Endodermal cell (in vitro differentiated cells): ENCODE data around the gene UBE2K. TPM values are rescaled to one million over a fixed set of nuclear protein-coding genes. Genes with fewer than 3 reads are reported as not detected.

ENCODE experiments used
- DNase-seq: peaks from one replicate; pipeline ENCODE4 v3.0.0-alpha.2; 2017
- H3K27ac ChIP-seq: 2 replicates; pipeline ENCODE4 v1.5.1; 2013; ENCODE audit warnings: mild to moderate bottlenecking, low read depth, low read length, moderate library complexity
- H3K27me3 ChIP-seq: 2 replicates; pipeline ENCODE4 v1.6.1; 2013; ENCODE audit warnings: mild to moderate bottlenecking, low read length, moderate library complexity; ENCODE audit not compliant: insufficient read depth, control insufficient read depth, poor library complexity, severe bottlenecking
- H3K36me3 ChIP-seq: 2 replicates; pipeline ENCODE4 v1.7.0; 2013; ENCODE audit warnings: mild to moderate bottlenecking, low read length, moderate library complexity; ENCODE audit not compliant: control insufficient read depth, insufficient read depth
- H3K4me1 ChIP-seq: one replicate; pipeline ENCODE4 v1.7.0; 2013; ENCODE audit warnings: low read length; ENCODE audit not compliant: control insufficient read depth, insufficient read depth
- H3K4me3 ChIP-seq: 2 replicates; pipeline ENCODE4 v1.5.1; 2013; ENCODE audit warnings: mild to moderate bottlenecking, low read length, moderate library complexity
- H3K9ac ChIP-seq: 2 replicates; pipeline ENCODE4 v1.6.1; 2013; ENCODE audit warnings: mild to moderate bottlenecking, low read length, moderate library complexity; ENCODE audit not compliant: poor library complexity, severe bottlenecking; ENCODE audit errors: extremely low read depth
- H3K9me3 ChIP-seq: 2 replicates; pipeline ENCODE4 v1.6.1; 2013; ENCODE audit warnings: mild to moderate bottlenecking, low read length, moderate library complexity; ENCODE audit not compliant: control insufficient read depth
- H3K27ac Mint-ChIP-seq: 2 replicates; pipeline ENCODE4 v1.8.0; 2020; ENCODE audit warnings: mixed read lengths
- H3K27me3 Mint-ChIP-seq: 2 replicates; pipeline ENCODE4 v1.8.0; 2021; ENCODE audit warnings: mild to moderate bottlenecking, mixed read lengths; ENCODE audit not compliant: insufficient read depth
- H3K36me3 Mint-ChIP-seq: 2 replicates; pipeline ENCODE4 v1.8.0; 2020; ENCODE audit warnings: low read depth, mixed read lengths
- H3K4me1 Mint-ChIP-seq: 2 replicates; pipeline ENCODE4 v1.8.0; 2020; ENCODE audit warnings: mixed read lengths
- H3K4me3 Mint-ChIP-seq: 2 replicates; pipeline ENCODE4 v1.8.0; 2020; ENCODE audit warnings: mild to moderate bottlenecking, moderate library complexity, mixed read lengths
- H3K9me3 Mint-ChIP-seq: 2 replicates; pipeline ENCODE4 v1.8.0; 2020; ENCODE audit warnings: mild to moderate bottlenecking, mixed read lengths
- CTCF ChIP-seq: fragments of 200-600 bp; sonication (generic); conservative IDR thresholded peaks from 2 replicates; pipeline ENCODE4 v1.5.0; 2021; ENCODE audit warnings: antibody characterized with exemption, mild to moderate bottlenecking
- WGBS, 2 experiments: methylation state at CpG; one replicate each; pipeline versions ENCODE4 v1.1.5 to v1.1.7; 2013; ENCODE audit warnings: missing lambda C conversion rate in 2 of 2, mixed read lengths in 1 of 2; ENCODE audit not compliant: insufficient coverage in 1 of 2, insufficient read length in 1 of 2; 5-methylcytosine and 5-hydroxymethylcytosine counted together
- total RNA-seq, 2 donors: library from RNA; stranded (reverse); fragmentation: NEBNext Ultra II Directional in 1 of 2; extraction: Animal tissue kit (Norgen Biotek cat#: 25700) in 1 of 2; gene quantifications; 2 replicates in 1 of 2; 3 replicates in 1 of 2; pipeline ENCODE4 v1.2.1, GENCODE V29; 2021

Gene UBE2K
- total RNA-seq, 2 donors from 2014 or later = 139 to 143 TPM

- Mint-ChIP-seq H3K36me3 (peaks cover 3% of the 10 kb centered on the region), H3K4me3 (no peak overlapping the region), H3K27ac (no peak overlapping the region), H3K9me3 (no peaks in the 10 kb centered on the region), H3K27me3 (no peaks in the 10 kb centered on the region), H3K4me1 (no peaks in the 10 kb centered on the region)
- peaks cover 3% of the 10 kb centered on the region for H3K36me3 ChIP-seq
- no peaks in the 10 kb centered on the region for H3K4me1 ChIP-seq
- WGBS, 2 experiments = 95 to 96% methylated on average over 6 of the region's 6 CpGs
- no peaks in the 10 kb centered on the region for H3K27me3 ChIP-seq
- no peak overlapping the region for H3K4me3 ChIP-seq
- H3K27ac ChIP-seq = no peak overlapping the region
- no peak for DNase-seq
- no peak for TF ChIP-seq CTCF
- no peak overlapping the region for H3K9ac ChIP-seq
- no peaks in the 10 kb centered on the region for H3K9me3 ChIP-seq
These were observed 40.5 kb upstream of the UBE2K start for GRCh38 chr4:39657465-39657864.

GRCh38 chr4:39658756-39659155 lies 39.2 kb upstream of the UBE2K start:
- Mint-ChIP-seq H3K4me3 (no peak overlapping the region), H3K36me3 (no peaks in the 10 kb centered on the region), H3K27ac (no peak overlapping the region), H3K9me3 (no peaks in the 10 kb centered on the region), H3K27me3 (no peaks in the 10 kb centered on the region), H3K4me1 (no peaks in the 10 kb centered on the region)
- no peak overlapping the region for H3K9ac ChIP-seq
- H3K4me1 ChIP-seq = no peaks in the 10 kb centered on the region
- H3K27ac ChIP-seq = no peak overlapping the region
- TF ChIP-seq CTCF = peak; percentile 31
- no peak for DNase-seq
- H3K9me3 ChIP-seq = no peaks in the 10 kb centered on the region
- H3K36me3 ChIP-seq = no peaks in the 10 kb centered on the region
- 92 to 93% methylated on average over 2 to 3 of the region's 3 CpGs for WGBS, 2 experiments
- H3K4me3 ChIP-seq = no peak overlapping the region
- H3K27me3 ChIP-seq = no peaks in the 10 kb centered on the region

- no peaks in the 10 kb centered on the region for H3K27me3 Mint-ChIP-seq
- WGBS, 2 experiments = 92 to 98% methylated on average over 5 to 6 of the region's 6 CpGs
- no peaks in the 10 kb centered on the region for H3K9me3 Mint-ChIP-seq
- H3K4me3 ChIP-seq = no peak overlapping the region
- no peaks in the 10 kb centered on the region for H3K36me3 ChIP-seq
- no peaks in the 10 kb centered on the region for H3K27me3 ChIP-seq
- H3K4me1 Mint-ChIP-seq = peaks cover 7% of the 10 kb centered on the region
- H3K4me1 ChIP-seq = no peaks in the 10 kb centered on the region
- H3K27ac Mint-ChIP-seq = no peak overlapping the region
- no peak for TF ChIP-seq CTCF
- DNase-seq = no peak
- no peak overlapping the region for H3K4me3 Mint-ChIP-seq
- no peak overlapping the region for H3K27ac ChIP-seq
- H3K36me3 Mint-ChIP-seq = no peaks in the 10 kb centered on the region
- no peaks in the 10 kb centered on the region for H3K9me3 ChIP-seq
- H3K9ac ChIP-seq = no peak overlapping the region
These were observed 37.9 kb upstream of the UBE2K start for GRCh38 chr4:39660045-39660444.
